HepG2 (cell line): ENCODE measurements around the gene OTOP2. TPM values are rescaled to one million over a fixed set of nuclear protein-coding genes. Genes with fewer than 3 reads are reported as not detected.

ENCODE experiments used
- ATAC-seq: fragments of 200-7000 bp; cut with Tn5 transposase; 3 replicates; pipeline ENCODE4 v1.9.1; 2020; ENCODE audit warnings: mild to moderate bottlenecking, moderate library complexity
- BruUV-seq: library from RNA; stranded (reverse); fragments of 400-500 nt; replicated peaks from 2 replicates; lab custom pipeline; 2021; lab: Mats Ljungman, UMichigan
- CTCF ChIA-PET: fragments of 300-600 bp; formaldehyde crosslinking; extraction: SDS; loops from one replicate; lab custom pipeline; 2021; ENCODE audit warnings: low total read pairs, inconsistent platforms, low intra/inter-chr PET ratio; lab: Yijun Ruan, JAX
- POLR2A ChIA-PET: fragments of 350-600 bp; sonication (Branson Sonifier 250); formaldehyde crosslinking; loops from one replicate; lab custom pipeline; 2020; ENCODE audit warnings: antibody characterized with exemption, inconsistent platforms; lab: Yijun Ruan, JAX
- DNase-seq: peaks from one replicate; pipeline ENCODE4 v3.0.0-alpha.2; 2015; ENCODE audit warnings: low spot score
- FAIRE-seq: peaks from 3 replicates; lab custom pipeline; 2011; peaks lifted over from hg19 to GRCh38; lab: Jason Lieb, UNC
- H2AFZ ChIP-seq: one replicate; pipeline ENCODE4 v1.6.1; 2011; ENCODE audit warnings: low read length, inconsistent platforms
- H3K27ac ChIP-seq: fragments of 300-600 bp; 3 replicates; pipeline ENCODE4 v1.8.0; 2011; ENCODE audit warnings: mixed run types, mild to moderate bottlenecking, mixed read lengths, low read length, inconsistent platforms; ENCODE audit not compliant: insufficient read depth; ENCODE audit errors: extremely low read length
- H3K27me3 ChIP-seq, 2 experiments: fragments of 200-600 bp in 1 of 2; 2 replicates in 1 of 2; 3 replicates in 1 of 2; pipeline versions ENCODE4 v1.6.0 to v1.8.0; 2011; ENCODE audit warnings: low read length in 2 of 2, mild to moderate bottlenecking in 2 of 2, moderate library complexity in 2 of 2, inconsistent platforms in 1 of 2; ENCODE audit not compliant: insufficient read depth in 2 of 2, control insufficient read depth in 1 of 2
- H3K36me3 ChIP-seq, 2 experiments: fragments of 200-600 bp in 1 of 2; replicated peaks in 1 of 2; 2 replicates in 1 of 2; 3 replicates in 1 of 2; pipeline versions ENCODE4 v1.5.1 to v1.8.0; 2011; ENCODE audit warnings: low read length in 2 of 2, inconsistent platforms in 1 of 2; ENCODE audit not compliant: insufficient read depth in 2 of 2, control insufficient read depth in 1 of 2
- H3K4me1 ChIP-seq: 2 replicates; pipeline ENCODE4 v1.5.1; 2012; ENCODE audit warnings: low read length, inconsistent platforms; ENCODE audit not compliant: insufficient read depth
- H3K4me2 ChIP-seq: 2 replicates; pipeline ENCODE4 v1.6.0; 2011; ENCODE audit warnings: low read depth, low read length, inconsistent platforms
- H3K4me3 ChIP-seq, 3 experiments: fragments of 200-600 bp in 1 of 3; sonication (generic), shearing (Covaris generic) in 1 of 3; replicated peaks in 1 of 3; 2 replicates each; pipeline ENCODE4 v1.5.1; 2011 to 2016; ENCODE audit warnings: low read length in 3 of 3, inconsistent platforms in 2 of 3, low read depth in 2 of 3, mild to moderate bottlenecking in 2 of 3, control low read depth in 1 of 3, mixed read lengths in 1 of 3; ENCODE audit not compliant: insufficient read depth in 1 of 3
- H3K79me2 ChIP-seq: one replicate; pipeline ENCODE4 v1.6.1; 2011; ENCODE audit warnings: low read length, inconsistent platforms; ENCODE audit not compliant: insufficient read depth
- H3K9ac ChIP-seq: 2 replicates; pipeline ENCODE4 v1.6.0; 2011; ENCODE audit warnings: mild to moderate bottlenecking, low read depth, low read length, inconsistent platforms; ENCODE audit not compliant: insufficient read depth
- H3K9me3 ChIP-seq: 2 replicates; pipeline ENCODE4 v1.5.1; 2012; ENCODE audit warnings: mild to moderate bottlenecking, low read length
- H4K20me1 ChIP-seq: 2 replicates; pipeline ENCODE4 v1.6.0; 2011; ENCODE audit warnings: inconsistent platforms, mild to moderate bottlenecking, low read length, moderate library complexity; ENCODE audit not compliant: insufficient read depth
- BORCS8-MEF2B ChIP-seq: sonication (generic); formaldehyde crosslinking; IDR thresholded peaks from 2 replicates; pipeline ENCODE4 v1.8.0; 2022; ENCODE audit warnings: mild to moderate bottlenecking, missing genetic modification reagents
- CAMTA2 ChIP-seq: sonication (generic); formaldehyde crosslinking; IDR thresholded peaks from 2 replicates; pipeline ENCODE4 v1.4.0; 2020; ENCODE audit warnings: mild to moderate bottlenecking, missing genetic modification reagents, borderline replicate concordance
- ETV5 ChIP-seq: IDR thresholded peaks from 2 replicates; pipeline ENCODE4 v1.6.1; 2018; ENCODE audit warnings: missing biosample characterization, missing genetic modification reagents, inconsistent platforms, borderline replicate concordance
- HDAC1 ChIP-seq: sonication (generic); formaldehyde crosslinking; IDR thresholded peaks from 2 replicates; pipeline ENCODE4 v1.5.1; 2020; ENCODE audit warnings: mild to moderate bottlenecking, missing genetic modification reagents
- IRF2 ChIP-seq: IDR thresholded peaks from 2 replicates; pipeline ENCODE4 v1.6.1; 2018; ENCODE audit warnings: missing genetic modification reagents, missing compliant biosample characterization
- KLF11 ChIP-seq: IDR thresholded peaks from 2 replicates; pipeline ENCODE4 v1.6.1; 2016; ENCODE audit warnings: missing compliant biosample characterization
- LCORL ChIP-seq, 2 experiments: fragments of 450-650 bp in 1 of 2; sonication (generic) in 1 of 2; formaldehyde crosslinking in 1 of 2; IDR thresholded peaks; 2 replicates each; pipeline versions ENCODE4 v1.5.0 to v1.6.1; 2017 to 2020; ENCODE audit warnings: antibody characterized with exemption in 1 of 2, missing genetic modification reagents in 1 of 2
- MBD4 ChIP-seq: IDR thresholded peaks from 2 replicates; pipeline ENCODE4 v1.6.1; 2012; ENCODE audit warnings: low read length, inconsistent platforms, borderline replicate concordance
- MXD1 ChIP-seq: sonication (generic); formaldehyde crosslinking; IDR thresholded peaks from 2 replicates; pipeline ENCODE4 v1.4.0; 2020; ENCODE audit warnings: mild to moderate bottlenecking, missing genetic modification reagents
- ONECUT2 ChIP-seq: sonication (generic); formaldehyde crosslinking; IDR thresholded peaks from 2 replicates; pipeline ENCODE4 v1.4.0; 2020; ENCODE audit warnings: missing genetic modification reagents
- POGZ ChIP-seq: sonication (generic); formaldehyde crosslinking; IDR thresholded peaks from 2 replicates; pipeline ENCODE4 v1.4.0; 2020; ENCODE audit warnings: mild to moderate bottlenecking, missing genetic modification reagents
- ZBTB7A ChIP-seq: sonication (generic); formaldehyde crosslinking; IDR thresholded peaks from 2 replicates; pipeline ENCODE4 v1.8.0; 2022; ENCODE audit warnings: mild to moderate bottlenecking, missing genetic modification reagents
- ZFP90 ChIP-seq: sonication (generic); formaldehyde crosslinking; IDR thresholded peaks from 2 replicates; pipeline ENCODE4 v1.8.0; 2022; ENCODE audit warnings: missing genetic modification reagents, mild to moderate bottlenecking, inconsistent platforms, borderline replicate concordance
- ZNF232 ChIP-seq: sonication (generic); formaldehyde crosslinking; IDR thresholded peaks from 2 replicates; pipeline ENCODE4 v1.4.0; 2020; ENCODE audit warnings: missing genetic modification reagents, borderline replicate concordance
- ZNF660 ChIP-seq: sonication (generic); formaldehyde crosslinking; IDR thresholded peaks from 2 replicates; pipeline ENCODE4 v1.5.1; 2020; ENCODE audit warnings: mild to moderate bottlenecking, low read depth, missing genetic modification reagents, borderline replicate concordance
- ZNF781 ChIP-seq: sonication (generic); formaldehyde crosslinking; IDR thresholded peaks from 2 replicates; pipeline ENCODE4 v1.5.1; 2020; ENCODE audit warnings: borderline replicate concordance, mild to moderate bottlenecking, missing genetic modification reagents; ENCODE audit errors: not compliant biosample characterization
- ZNF850 ChIP-seq: sonication (generic); formaldehyde crosslinking; conservative IDR thresholded peaks from 2 replicates; pipeline ENCODE4 v1.9.0; 2021; ENCODE audit warnings: mild to moderate bottlenecking, missing genetic modification reagents
- ZNF891 ChIP-seq: sonication (generic); formaldehyde crosslinking; IDR thresholded peaks from 2 replicates; pipeline ENCODE4 v1.5.0; 2020; ENCODE audit warnings: mild to moderate bottlenecking, missing genetic modification reagents
- WGBS: methylation state at CpG from one replicate; pipeline ENCODE4 v1.1.6; 2017; ENCODE audit warnings: low lambda C conversion rate; 5-methylcytosine and 5-hydroxymethylcytosine counted together
- in situ Hi-C: cut with HindIII; loops from 2 replicates; pipeline ENCODE4 v1.10.0; 2017; ENCODE audit warnings: low pct_unique_long_range_greater_than_20kb; ENCODE audit not compliant: extremely low pct_ligation_motif_present
- intact Hi-C: fragments of 100-400 bp; cut with micrococcal nuclease; formaldehyde crosslinking; loops from one replicate; pipeline ENCODE4 v1.10.0; 2022; ENCODE audit not compliant: unreplicated experiment
- polyA plus RNA-seq, 8 experiments: library from polyadenylated mRNA; depleted of rRNA in 3 of 8; stranded (reverse) in 7 of 8; unstranded in 1 of 8; fragments of >200 nt; fragmentation: Illumina TruSeq in 4 of 8; extraction: Trizol in 4 of 8; gene quantifications; 2 replicates each; pipeline versions ENCODE4 v1.2.1 to v1.2.3, GENCODE V29; 2011 to 2016; ENCODE audit warnings: low read depth in 4 of 8, missing spikeins in 1 of 8, mixed read lengths in 1 of 8; ENCODE audit not compliant: insufficient read depth in 1 of 8
- total RNA-seq, 5 experiments: library from RNA; depleted of rRNA; stranded (reverse); fragments of >200 nt; fragmentation: Illumina TruSeq; extraction: Trizol; gene quantifications; 2 replicates each; pipeline ENCODE4 v1.2.3, GENCODE V29; 2016; ENCODE audit warnings: low read depth in 1 of 5
- TF ChIP-seq, protein P1 (sequence below): sonication (generic); formaldehyde crosslinking; IDR thresholded peaks from 2 replicates; pipeline ENCODE4 v1.4.0; 2020; ENCODE audit warnings: missing genetic modification reagents
- TF ChIP-seq, protein P2 (sequence below): IDR thresholded peaks from 2 replicates; pipeline ENCODE4 v1.6.1; 2016; ENCODE audit warnings: control low read depth

Gene OTOP2
- total and polyA plus RNA-seq, 2 of the 13 experiments (the other 11 are each of a cell fraction or from before 2014, with no cell fraction given): not detected

DNA sequence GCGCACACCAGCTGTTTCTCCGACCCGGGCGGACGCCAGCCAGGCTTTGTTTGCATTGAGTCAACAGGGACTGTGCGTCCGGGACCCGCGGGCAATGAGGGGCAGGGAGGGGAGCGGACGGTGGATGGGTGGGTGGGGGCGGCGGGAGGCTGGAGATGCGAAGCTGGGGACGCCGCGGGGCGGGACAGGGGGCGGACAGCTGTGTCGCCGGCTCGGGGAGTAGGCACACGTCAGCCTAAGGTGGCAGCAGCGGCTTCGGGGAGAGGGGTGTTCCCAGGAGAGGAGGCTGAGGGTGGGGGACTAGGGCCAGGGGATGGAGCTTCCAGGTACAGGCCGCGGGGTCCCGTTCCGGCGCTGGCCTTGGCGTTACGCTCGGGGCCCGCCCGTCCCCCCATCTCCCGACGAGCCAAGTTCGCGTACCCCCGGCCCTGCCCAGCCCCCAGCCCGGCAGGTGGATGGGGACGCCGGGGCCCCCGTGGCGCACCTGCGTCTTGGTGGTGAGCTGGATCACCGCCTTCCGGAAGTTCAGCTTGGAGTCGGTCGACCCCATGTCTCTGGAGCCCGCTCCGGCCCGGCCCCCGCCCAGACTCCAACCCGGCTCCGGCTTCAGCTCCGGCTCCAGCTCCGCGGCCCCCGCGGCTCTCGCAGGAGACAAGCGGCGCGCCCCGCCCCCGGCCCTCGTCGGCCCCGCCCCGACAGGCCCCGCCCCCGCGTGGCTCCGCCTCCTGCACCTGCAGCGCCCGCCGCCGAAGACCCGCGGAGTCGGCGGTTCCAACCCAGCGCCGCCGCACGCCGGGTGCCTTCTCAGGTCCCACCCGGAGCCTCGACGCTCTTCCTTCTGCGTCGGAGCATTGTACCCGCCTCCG, 48.3 kb downstream of the OTOP2 start, which contains the start of gene HID1:
Gene HID1 (minus strand): TSS at position 653 of the 866 bp plus-strand sequence. CDS start 103 bp downstream, at position 550.
- Histone ChIP-seq H2AFZ (no peak within 1 kb of the TSS), H3K27me3 (peaks cover 5 to 50% of the 10 kb centered on the region in 2 experiments; a peak in 4 of 5 replicates), H3K79me2 (no peaks in the 10 kb centered on the region), H3K9ac (peak within 1 kb of the TSS; percentile 40; the same call in 1 of the 2 replicates), H3K4me3 (peak within 1 kb of the TSS; percentile 67 to 83 (median 70)), H3K27ac (no peak within 1 kb of the TSS), H3K4me2 (peak within 1 kb of the TSS; percentile 87), H3K36me3 (no peaks in the 10 kb centered on the region), H3K4me1 (peaks cover 54% of the 10 kb centered on the region), H3K9me3 (no peaks in the 10 kb centered on the region), H4K20me1 (no peaks in the 10 kb centered on the region)
- FAIRE-seq: no peak
- in situ Hi-C loops: no loop called here
- DNase-seq: peak; percentile 73
- no TSS peak for BruUV-seq
- CTCF ChIA-PET: no interaction called here
- 0% methylated on average over 22 of the region's 95 CpGs for WGBS
- POLR2A ChIA-PET: interaction anchor here (0.7 to 4.7 kb wide), 16 partner anchors 11 to 540 kb away, joined by 3 to 65 read pairs (median 6); partner anchors contain the start of genes ATP5PD, CDR2L, FDXR and GGA3
- peak; percentile 90 for ATAC-seq
- intact Hi-C loops: no loop called here
- TF ChIP-seq, protein P1, sequence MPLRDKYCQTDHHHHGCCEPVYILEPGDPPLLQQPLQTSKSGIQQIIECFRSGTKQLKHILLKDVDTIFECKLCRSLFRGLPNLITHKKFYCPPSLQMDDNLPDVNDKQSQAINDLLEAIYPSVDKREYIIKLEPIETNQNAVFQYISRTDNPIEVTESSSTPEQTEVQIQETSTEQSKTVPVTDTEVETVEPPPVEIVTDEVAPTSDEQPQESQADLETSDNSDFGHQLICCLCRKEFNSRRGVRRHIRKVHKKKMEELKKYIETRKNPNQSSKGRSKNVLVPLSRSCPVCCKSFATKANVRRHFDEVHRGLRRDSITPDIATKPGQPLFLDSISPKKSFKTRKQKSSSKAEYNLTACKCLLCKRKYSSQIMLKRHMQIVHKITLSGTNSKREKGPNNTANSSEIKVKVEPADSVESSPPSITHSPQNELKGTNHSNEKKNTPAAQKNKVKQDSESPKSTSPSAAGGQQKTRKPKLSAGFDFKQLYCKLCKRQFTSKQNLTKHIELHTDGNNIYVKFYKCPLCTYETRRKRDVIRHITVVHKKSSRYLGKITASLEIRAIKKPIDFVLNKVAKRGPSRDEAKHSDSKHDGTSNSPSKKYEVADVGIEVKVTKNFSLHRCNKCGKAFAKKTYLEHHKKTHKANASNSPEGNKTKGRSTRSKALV (CRISPR knock-in tag): peak; percentile 88; the same call in 1 of the 2 replicates
- TF ChIP-seq KLF11 (CRISPR knock-in tag): no peak
- TF ChIP-seq, protein P2, sequence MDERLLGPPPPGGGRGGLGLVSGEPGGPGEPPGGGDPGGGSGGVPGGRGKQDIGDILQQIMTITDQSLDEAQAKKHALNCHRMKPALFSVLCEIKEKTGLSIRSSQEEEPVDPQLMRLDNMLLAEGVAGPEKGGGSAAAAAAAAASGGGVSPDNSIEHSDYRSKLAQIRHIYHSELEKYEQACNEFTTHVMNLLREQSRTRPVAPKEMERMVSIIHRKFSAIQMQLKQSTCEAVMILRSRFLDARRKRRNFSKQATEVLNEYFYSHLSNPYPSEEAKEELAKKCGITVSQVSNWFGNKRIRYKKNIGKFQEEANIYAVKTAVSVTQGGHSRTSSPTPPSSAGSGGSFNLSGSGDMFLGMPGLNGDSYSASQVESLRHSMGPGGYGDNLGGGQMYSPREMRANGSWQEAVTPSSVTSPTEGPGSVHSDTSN (CRISPR knock-in tag): no peak
- 0 out of 2 replicates have a peak, but pooled peaks have one; percentile 25 for TF ChIP-seq IRF2
- no peak for TF ChIP-seq MBD4
- TF ChIP-seq POGZ (CRISPR knock-in tag): 0 out of 2 replicates have a peak, but pooled peaks have one; percentile 45
- TF ChIP-seq ZNF660 (CRISPR knock-in tag): no peak
- no peak for TF ChIP-seq ONECUT2 (CRISPR knock-in tag)
- 0 out of 2 replicates have a peak, but pooled peaks have one; percentile 13 for TF ChIP-seq BORCS8-MEF2B (CRISPR knock-in tag)
- no peak for TF ChIP-seq ZNF850 (CRISPR knock-in tag)
- TF ChIP-seq ZNF781 (CRISPR knock-in tag): no peak
- TF ChIP-seq ETV5 (CRISPR knock-in tag): peak; percentile 77
- 0 out of 2 replicates have a peak, but pooled peaks have one; percentile 20 for TF ChIP-seq ZFP90 (CRISPR knock-in tag)
- TF ChIP-seq HDAC1 (CRISPR knock-in tag): peak; percentile 66; the same call in 1 of the 2 replicates
- 0 out of 2 replicates have a peak, but pooled peaks have one; percentile 20 for TF ChIP-seq MXD1 (CRISPR knock-in tag)
- TF ChIP-seq CAMTA2 (CRISPR knock-in tag): no peak
- TF ChIP-seq LCORL (IDR thresholded peaks at IDR 0.05): no peak
- TF ChIP-seq LCORL (CRISPR knock-in tag; IDR thresholded peaks at IDR 0.05): peak; percentile 91
- TF ChIP-seq ZNF891 (CRISPR knock-in tag): peak; percentile 67; the same call in 1 of the 2 replicates
- TF ChIP-seq ZBTB7A (CRISPR knock-in tag): peak; percentile 66; the same call in 1 of the 2 replicates
- 0 out of 2 replicates have a peak, but pooled peaks have one; percentile 67 for TF ChIP-seq ZNF232 (CRISPR knock-in tag)
